CD4-positive, alpha-beta T cell treated with Interferon alpha-2 for 1 hour (primary cell): Measurements from ENCODE around the gene STX1A.
A peak's percentile ranks its signal among the peaks of the same experiment; 100 is the strongest.
"Not testable (repeated sequence)": the region's sequence is repeated elsewhere in the genome, so short reads cannot be mapped to it uniquely, and the experiment has no call there.

Experiments
- DNase-seq, 2 donors: peaks; one replicate each; pipeline ENCODE4 v3.0.0-alpha.2; 2020 to 2022

The STX1A gene

GRCh38 chr7:73734619-73735527, 15.4 kb upstream of the STX1A start:
- peak; percentile 84 to 92 for DNase-seq

GRCh38 chr7:73732397-73732796, 12.9 kb upstream of the STX1A start:
- no peak for DNase-seq

GRCh38 chr7:73730485-73730884, 11.0 kb upstream of the STX1A start:
- no peak for DNase-seq

- no peak for DNase-seq
Measured at GRCh38 chr7:73728551-73728950, 9.1 kb upstream of the STX1A start.

- no peak for DNase-seq
Measured at GRCh38 chr7:73727952-73728351, 8.5 kb upstream of the STX1A start.

- no peak for DNase-seq
Measured at GRCh38 chr7:73726083-73726466, 6.6 kb upstream of the STX1A start.

- no peak for DNase-seq
Measured at GRCh38 chr7:73723813-73724212, 4.3 kb upstream of the STX1A start.

GRCh38 chr7:73722785-73723184, 3.3 kb upstream of the STX1A start:
- DNase-seq, result no peak

- not testable (repeated sequence) for DNase-seq
Measured at GRCh38 chr7:73722182-73722581, 2.7 kb upstream of the STX1A start.

GRCh38 chr7:73721377-73721817, 1.9 kb upstream of the STX1A start:
- DNase-seq, result no peak

- not testable (repeated sequence) for DNase-seq
Measured at GRCh38 chr7:73720443-73720842, 974 bp upstream of the STX1A start.

- no peak for DNase-seq
Measured at GRCh38 chr7:73719806-73720169, 319 bp upstream of the STX1A start.

- DNase-seq, result peak in 1 of 2 donors; percentile 23
Measured at GRCh38 chr7:73718438-73718881, 1.0 kb downstream of the STX1A start.

- DNase-seq, result peak; percentile 53 to 71
Measured at GRCh38 chr7:73717991-73718405, 1.5 kb downstream of the STX1A start.

GRCh38 chr7:73717025-73717807, 2.3 kb downstream of the STX1A start:
- no peak for DNase-seq

GRCh38 chr7:73716318-73716890, 3.1 kb downstream of the STX1A start:
- no peak for DNase-seq

- no peak for DNase-seq
Measured at GRCh38 chr7:73715648-73716317, 3.7 kb downstream of the STX1A start.

GRCh38 chr7:73713319-73713718, 6.2 kb downstream of the STX1A start:
- not testable (repeated sequence) for DNase-seq

- no peak for DNase-seq
Measured at GRCh38 chr7:73712773-73713172, 6.7 kb downstream of the STX1A start.

GRCh38 chr7:73708961-73709549, 10.4 kb downstream of the STX1A start:
- DNase-seq, result no peak

- DNase-seq, result peak; percentile 25 to 34
Measured at GRCh38 chr7:73707045-73707631, 12.3 kb downstream of the STX1A start.
